GM23248 (cell line): ENCODE data around the gene GREB1.

Source experiments
- EZH2 ChIP-seq: fragments of 200-600 bp; sonication (generic); IDR thresholded peaks from 2 replicates; pipeline ENCODE4 v1.6.1; 2018; ENCODE audit warnings: antibody characterized with exemption, mild to moderate bottlenecking; ENCODE audit not compliant: insufficient read depth, poor library complexity, severe bottlenecking
- EZH2phosphoT487 ChIP-seq: fragments of 200-600 bp; sonication (generic); IDR thresholded peaks from 2 replicates; pipeline ENCODE4 v1.6.1; 2018; ENCODE audit warnings: antibody characterized with exemption, moderate library complexity, mild to moderate bottlenecking, low read depth; ENCODE audit not compliant: insufficient read depth

GRCh38 chr2:11516984-11517648 lies 16.7 kb upstream of the GREB1 start:
- TF ChIP-seq EZH2 (no peak), EZH2phosphoT487 (no peak)
